NCI-H748 (cell line): ENCODE measurements around the gene TMCO6.
"Not testable (repeated sequence)": the region's sequence is repeated elsewhere in the genome, so short reads cannot be mapped to it uniquely, and the experiment has no call there.

Experiments
- DNase-seq: peaks from one replicate; lab custom pipeline; 2025; ENCODE audit not compliant: unreplicated experiment; lab: John Stamatoyannopoulos, UW

The TMCO6 gene

DNA sequence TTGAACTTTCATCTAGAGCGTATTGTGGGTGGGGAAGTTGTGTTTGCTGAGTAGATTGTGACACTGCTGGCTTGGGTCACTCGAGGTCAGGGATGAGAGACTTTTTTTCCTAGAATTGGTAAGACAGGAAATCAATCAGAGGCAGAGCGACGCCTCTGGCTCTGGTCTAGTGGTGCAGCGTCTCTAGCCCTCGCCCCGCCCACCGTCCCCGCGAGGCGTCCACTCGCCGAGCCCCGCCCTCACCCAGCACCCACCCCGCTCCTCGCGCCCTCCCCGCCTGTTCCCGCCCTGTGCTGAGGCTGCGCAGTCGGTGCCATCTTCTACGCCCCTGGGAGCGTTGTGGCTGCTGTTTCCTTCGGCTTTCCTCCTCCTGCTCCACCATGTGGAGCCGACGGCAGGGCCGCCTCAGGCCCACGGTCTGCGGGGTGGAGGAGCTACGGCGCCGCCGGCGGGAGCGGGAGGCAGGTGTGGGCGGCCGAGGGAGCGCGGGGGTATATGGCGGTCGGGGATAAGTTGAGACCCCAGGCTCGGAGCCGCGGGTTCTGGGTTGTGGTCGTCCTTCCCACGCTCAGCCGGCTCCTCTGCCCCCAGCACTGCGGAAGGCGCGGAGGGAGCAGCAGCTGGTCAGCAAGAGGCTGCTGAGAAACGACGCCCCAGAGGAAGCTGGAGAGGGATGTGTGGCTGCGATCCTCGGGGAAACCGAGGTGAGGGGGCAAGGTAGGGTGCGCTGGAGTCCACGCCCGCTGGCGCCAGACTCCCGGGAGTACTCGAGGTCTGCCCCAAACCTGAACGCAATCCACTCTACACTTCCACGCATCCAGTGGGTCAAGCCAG, at the start of gene TMCO6:
Gene TMCO6, plus strand, starts transcription at position 304 of the 834 bp plus-strand sequence. Its CDS starts 77 bp downstream, at position 381.
- DNase-seq, result peak; percentile 96

DNA sequence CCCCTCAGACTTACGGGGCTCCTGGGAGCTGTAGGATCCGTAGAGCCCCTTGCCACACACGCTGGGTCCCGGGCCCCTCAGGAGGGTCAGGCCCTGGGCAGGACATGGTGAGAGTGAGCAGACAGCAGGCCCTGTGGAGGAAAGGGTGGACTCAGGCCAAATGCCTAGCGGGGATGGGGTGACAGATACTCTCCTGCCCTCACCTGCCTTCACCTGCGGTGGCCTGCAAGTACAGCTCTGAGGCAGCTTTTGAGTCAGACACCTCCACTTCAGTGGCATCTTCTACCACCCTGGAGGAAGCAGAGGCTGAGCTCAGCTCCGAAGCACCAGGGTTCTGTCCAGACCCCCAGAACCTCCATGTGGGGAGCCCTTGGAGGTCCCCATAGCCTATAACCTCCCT, 48.4 kb upstream of the TMCO6 start:
- DNase-seq, result no peak

DNA sequence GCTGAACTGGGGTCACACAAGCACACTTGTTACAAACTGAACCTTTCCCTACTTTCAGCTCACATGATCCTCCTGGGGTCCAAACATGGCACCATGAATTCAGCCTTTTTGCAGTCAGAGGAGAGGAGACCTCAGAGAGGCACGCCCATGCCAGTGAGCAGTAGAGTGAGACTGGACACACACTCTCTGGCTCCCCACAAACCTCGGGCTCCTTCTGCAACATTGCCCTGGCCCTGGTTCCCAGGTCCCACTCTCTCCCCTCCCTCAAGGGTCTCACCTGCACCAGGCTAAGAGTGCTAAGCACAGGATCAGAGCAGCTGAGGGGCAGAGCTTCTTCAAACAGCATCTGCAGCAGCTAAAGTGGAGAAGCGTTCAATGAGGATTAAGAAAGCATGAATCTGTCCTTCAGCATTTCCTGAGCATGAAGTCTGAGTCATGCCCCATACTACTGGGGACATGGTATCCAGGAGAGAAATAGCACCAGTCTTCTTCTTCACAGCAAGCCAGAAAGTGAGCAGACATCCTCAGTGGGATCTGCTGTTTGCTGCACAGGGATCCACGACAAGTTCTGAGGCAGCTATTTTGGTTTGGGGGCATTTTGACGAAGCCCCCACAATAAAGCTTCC, 47.4 kb upstream of the TMCO6 start:
- no peak for DNase-seq

DNA sequence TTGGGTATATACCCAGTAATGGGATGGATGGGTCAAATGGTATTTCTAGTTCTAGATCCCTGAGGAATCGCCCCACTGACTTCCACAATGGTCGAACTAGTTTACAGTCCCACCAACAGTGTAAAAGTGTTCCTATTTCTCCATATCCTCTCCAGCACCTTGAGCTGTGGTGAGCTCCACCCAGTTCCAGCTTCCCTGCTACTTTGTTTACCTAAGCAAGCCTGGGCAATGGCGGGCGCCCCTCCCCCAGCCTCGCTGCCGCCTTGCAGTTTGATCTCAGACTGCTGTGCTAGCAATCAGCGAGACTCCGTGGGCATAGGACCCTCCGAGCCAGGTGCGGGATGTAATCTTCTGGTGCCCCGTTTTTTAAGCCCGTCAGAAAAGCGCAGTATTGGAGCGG, 46.2 kb upstream of the TMCO6 start:
- peak; percentile 32 for DNase-seq

DNA sequence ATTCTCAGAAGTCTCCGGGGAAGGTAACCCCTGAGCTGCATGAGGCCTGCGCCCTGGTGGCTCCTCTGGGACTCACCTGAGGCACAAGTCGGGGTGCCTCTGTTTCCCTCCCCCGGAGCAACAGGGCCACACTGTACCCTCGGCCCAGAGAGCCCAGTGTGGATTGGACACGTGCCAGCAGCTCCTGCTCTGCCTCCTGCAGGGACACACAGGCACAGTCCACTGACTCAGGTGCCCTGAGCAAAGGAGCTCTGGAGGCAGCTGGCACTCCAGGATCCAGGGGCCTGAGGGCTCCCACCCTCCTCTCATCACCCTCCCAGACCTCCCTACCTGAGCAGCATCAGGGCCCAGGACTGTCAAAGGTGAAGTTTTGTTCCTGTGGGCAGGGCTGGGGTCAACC, 45.1 kb upstream of the TMCO6 start:
- no peak for DNase-seq

DNA sequence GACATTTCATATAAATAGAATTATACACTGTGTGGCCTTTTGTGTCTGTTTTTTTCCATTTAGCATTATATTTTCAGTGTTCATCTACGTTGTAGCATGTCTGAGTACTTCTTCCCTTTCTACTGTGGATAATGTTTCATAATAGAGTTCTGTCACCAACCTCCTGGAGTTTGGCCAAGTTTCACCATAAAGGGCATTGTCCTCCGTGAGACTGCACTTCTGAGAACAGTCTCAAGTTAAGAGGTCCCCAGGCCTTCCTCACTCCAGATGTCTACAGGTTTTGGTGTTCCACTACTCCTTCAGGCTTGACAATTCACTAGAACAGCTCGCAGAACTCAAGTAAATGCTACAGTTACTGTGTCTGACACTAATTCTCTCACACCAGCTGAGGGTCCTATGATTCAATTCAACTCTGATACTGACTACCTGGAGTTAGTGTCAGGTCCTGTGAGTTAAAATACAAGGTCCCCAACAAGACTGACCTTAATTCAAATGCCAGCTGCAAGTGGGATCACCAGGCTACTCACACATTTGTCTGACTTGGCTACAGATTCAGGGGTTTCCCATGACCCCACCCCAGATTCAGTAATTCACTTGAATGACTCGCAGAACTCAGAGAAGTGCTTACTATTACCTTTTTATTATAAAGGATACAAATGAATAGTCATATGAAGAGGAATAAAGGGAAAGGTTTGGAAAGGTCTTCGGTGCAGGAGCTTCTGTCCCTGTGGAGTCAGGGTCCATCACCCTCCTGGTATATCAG, 43.5 kb upstream of the TMCO6 start:
- DNase-seq, result no peak

DNA sequence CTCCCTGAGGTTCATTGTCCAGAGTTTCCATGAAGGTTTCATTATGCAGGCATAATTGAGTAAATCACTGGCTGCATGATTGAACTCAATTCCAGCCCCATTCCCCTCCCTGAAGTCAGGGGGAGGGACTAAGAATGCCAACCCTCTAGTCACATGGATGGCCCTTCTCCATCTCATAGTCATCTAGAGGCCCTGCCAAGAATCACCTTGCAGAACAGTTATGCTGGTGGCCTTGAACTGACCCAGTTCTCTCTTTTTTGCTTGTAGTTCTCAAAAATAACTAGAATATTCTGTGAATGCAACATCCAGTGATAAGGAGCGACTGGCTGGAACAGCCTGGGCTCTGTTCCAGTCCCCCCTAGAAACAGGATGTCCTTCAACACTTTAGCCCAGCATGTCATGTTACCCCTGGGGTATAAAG, 42.9 kb upstream of the TMCO6 start:
- no peak for DNase-seq

DNA sequence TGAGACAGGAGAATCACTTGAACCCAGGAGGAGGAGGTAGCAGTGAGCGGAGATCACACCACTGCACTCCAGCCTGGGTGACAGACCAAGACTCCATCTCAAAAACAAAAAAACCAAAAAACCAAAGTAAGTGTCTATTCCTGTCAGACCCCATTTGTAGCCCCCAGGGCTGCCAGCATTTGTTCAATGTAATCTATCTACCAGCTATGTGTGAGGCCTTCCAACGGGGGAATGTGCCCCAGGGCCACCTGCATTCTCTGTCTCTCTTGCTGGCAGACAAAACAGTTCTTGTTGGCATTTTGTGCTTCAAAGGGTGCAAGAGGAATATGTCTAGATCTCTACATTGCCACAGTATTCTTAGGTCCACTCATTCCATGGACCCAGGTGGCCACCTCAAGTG, 40.4 kb upstream of the TMCO6 start:
- no peak for DNase-seq

DNA sequence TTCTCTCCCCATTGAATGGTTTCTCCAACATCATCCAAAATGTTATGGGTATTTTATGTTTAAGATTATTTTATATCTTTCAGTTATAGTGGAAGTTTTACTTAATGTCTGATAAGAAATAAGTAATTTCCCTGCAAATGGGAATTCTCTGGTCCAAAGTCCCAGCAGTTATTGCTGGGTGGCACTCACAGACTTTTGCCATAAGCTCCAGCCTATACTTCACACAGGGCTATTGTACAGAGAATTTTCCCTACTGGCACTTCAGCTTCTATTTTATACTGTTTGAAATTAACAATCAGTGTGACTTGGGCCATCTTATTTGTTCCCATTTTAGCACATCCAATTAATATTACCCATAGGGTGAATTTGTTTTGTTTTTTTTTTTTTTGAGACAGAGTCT, 39.2 kb upstream of the TMCO6 start:
- no peak for DNase-seq

DNA sequence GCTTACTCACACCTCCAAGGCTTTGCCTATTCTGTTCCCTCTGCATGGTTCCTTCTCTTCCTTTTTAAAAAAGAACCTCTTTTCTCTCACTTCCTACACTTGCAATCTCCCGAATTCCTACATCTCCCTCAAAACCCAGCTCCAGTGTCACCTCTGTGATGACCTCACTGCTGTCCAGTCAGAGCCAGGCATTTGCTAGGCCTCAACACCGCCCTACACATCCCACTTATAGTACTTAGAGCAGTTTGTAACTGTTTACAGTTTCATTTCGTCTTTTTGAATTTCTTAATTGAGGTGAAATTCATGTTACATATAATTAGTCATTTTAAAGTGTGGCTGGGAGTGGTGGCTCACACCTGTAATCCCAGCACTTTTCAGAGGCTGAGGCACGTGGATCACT, 37.1 kb upstream of the TMCO6 start:
- DNase-seq, result no peak

DNA sequence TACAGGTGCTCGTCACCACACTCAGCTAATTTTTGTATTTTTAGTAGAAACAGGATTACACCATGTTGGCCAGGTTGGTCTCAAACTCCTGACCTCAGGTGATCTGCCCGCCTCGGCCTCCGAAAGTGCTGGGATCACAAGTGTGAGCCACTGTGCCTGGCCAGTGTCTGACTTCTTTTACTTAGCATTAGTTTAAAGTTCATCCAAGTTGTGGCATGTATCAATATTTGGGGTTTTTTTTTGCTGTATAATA, 35.9 kb upstream of the TMCO6 start:
- not testable (repeated sequence) for DNase-seq

DNA sequence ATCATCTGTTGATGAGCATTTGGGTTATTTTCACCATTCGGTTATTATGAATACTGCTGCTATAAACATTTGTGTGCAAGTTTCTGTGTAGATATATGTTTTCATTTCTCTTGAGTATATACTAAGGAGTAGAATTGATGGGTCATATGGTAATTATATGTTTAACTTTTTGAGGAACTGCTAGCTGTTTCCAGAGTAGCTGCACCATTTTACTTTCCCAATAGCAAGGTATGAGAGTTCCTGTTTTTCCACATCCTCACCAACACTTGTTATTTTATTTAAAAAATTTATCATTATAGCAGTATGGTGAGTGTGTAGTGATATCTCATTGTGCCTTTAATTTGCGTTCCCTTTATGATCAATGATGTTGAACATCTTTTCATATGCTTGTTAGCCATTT, 35.5 kb upstream of the TMCO6 start:
- no peak for DNase-seq

DNA sequence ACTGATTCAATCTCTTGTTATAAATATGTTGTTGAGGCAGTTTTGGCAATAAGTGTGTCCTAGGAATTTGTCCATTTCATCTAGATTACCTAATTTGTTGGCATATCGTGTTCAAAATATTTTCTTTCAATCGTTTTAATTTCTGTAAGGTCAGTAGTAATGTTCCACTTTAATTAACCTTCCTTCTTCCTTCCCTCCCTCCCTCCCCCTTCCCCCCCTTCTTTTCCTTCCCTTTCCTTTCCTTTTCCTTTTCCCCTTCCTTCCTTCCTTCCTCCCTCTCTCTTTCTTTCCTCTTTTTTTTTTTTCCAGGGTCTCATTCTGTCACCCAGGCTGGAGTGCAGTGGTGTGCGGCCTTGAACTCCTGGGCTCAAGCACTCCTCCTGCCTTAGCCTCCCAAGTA, 33.4 kb upstream of the TMCO6 start:
- DNase-seq, result no peak

DNA sequence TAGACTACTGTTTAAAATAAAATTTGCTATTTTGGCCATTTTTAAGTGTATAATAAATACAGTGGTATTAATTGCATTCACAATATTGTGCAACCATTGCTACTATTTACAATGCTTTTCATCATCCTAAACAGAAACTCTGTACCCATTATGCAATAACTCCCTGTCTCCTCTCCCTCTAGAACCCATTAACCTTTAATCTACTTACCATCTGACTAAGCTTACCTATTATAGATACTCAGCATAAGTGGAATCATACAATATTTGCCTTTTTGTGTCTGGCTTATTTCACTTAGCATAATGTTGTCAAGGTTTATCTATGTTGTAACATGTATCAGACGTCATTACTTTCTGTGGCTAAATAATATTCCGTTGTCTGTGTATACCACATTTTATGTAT, 32.2 kb upstream of the TMCO6 start:
- DNase-seq, result no peak

DNA sequence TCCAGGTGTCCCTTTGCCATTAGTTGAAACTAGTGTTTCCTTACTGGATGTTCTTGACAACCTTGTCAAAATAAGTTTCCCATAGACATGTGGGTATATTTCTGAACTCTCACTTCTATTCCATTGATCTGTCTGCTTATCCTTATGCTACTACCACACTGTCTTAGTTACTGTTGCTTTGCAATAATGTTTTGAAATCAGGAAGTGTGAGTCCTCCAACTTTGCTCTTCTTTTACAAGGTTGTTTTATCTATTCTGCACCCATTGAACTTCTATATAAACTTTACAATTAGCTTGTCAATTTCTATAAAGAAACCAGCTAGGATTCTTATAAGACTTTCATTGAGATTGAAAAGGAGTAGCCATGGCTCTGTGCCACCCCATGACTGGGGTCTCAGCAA, 30.5 kb upstream of the TMCO6 start:
- DNase-seq, result no peak

DNA sequence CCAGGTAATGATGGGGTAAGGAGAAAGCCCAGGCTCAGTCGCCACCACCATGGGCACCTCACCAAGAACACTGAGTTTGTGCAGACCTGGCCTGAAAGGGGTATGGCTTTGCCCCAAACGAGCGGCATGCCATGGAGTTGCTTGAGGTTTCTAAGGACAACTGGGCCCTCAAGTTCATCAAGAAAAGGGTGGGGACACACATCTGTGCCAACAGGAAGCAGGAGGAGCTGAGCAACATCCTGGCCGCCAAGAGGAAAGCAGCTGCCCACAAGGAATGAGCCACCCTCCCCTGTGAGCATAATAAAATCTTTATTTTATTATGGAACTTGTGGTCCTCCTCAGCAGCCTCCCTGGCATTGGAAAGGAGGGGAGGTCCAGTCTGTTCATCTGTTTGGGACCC, 30.1 kb upstream of the TMCO6 start:
- no peak for DNase-seq

DNA sequence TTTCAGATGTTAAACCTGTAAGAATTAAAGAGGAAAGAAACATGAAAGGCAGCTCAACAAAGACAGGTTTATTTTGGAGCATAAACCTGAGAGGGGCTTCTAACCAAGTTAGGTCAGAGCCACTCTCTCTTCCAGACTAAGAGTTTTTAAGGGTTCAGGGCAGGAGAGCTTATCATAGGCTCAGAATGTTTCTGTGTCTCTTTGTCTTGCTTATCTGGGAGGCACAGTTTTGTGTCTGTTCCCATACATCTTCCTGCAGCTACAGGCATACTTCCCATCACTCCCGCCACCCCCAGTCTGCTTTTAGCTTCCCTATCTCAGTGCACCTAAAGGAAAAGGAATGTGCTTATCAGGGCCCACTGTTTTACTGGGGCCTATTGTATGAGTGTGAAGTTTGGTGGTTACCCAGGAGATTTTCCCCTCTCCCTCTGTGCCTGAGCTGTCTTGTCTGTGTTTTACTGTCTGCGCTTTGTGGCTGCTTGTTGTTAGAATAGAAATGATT, 28.2 kb upstream of the TMCO6 start:
- DNase-seq, result no peak

DNA sequence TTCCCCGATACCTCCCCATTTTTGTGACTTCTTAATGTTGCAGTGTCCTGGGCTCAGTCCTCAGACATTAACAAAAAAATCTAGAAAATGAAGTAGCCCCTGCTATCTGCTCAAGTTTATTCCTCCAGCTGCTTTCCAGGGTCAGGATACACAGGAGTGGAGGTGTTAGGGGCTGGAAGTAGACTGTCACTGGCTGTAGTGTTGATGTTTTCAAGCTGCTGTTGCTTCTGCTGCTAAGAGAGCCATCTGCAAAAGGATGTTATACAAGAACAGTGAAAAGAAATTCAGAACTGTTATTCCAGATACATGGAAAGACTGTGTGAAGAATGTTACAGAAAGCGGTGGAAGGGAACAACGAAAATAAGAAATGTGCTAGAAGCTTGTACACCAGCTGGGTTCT, 16.9 kb upstream of the TMCO6 start:
- DNase-seq, result no peak

DNA sequence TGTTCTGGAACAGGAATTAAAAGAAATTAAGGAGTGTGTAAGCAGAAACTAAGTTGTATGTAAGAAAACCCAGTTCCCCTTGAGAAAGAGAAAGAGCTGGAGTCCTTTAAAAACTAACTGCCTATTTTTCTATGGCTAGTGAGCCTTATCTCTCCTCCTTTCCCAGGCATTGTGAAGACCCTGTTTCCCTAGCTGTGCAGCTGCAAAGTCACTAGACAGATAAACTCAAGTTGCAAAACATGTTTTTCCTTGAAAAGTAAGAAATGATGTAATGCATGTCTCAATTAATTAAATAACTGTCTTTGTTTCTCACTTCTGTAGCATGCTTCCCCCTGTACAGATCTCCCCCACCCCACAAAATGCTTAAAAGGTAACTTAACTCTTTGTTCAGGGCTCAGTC, 16.2 kb upstream of the TMCO6 start:
- not testable (repeated sequence) for DNase-seq

DNA sequence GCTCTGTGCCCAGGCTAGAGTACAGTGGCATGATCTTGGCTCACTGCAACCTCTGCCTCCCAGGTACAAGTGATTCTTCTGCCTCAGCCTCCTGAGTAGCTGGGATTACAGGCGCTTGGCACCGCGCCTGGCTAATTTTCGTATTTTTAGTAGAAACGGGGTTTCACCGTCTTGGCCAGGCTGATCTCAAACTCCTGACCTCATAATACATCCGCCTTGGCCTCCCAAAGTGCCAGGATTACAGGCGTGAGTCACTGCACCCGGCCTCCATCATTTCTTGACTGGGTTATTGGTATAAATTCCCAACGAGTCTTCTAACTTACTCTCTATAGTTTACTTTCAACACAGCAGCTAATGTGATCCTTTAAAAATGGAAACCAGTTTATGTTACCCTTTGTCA, 14.4 kb upstream of the TMCO6 start:
- DNase-seq, result not testable (repeated sequence)

DNA sequence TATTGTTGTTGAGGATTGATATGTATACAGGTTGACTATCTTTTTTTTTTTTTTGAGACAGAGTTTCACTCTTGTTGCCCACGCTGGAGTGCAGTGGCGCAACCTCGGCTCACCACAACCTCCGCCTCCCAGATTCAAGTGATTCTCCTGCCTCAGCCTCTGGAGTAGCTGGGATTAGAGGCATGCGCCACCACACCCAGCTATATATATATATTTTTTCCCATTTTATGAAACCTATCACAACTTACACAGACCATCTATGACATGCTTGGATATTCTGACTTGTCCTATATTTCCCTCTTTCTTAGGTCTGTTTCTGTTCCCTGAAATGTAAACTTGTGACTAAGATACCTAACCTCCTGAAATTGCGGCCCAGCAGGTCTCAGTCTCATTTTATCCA, 11.3 kb upstream of the TMCO6 start:
- DNase-seq, result no peak

DNA sequence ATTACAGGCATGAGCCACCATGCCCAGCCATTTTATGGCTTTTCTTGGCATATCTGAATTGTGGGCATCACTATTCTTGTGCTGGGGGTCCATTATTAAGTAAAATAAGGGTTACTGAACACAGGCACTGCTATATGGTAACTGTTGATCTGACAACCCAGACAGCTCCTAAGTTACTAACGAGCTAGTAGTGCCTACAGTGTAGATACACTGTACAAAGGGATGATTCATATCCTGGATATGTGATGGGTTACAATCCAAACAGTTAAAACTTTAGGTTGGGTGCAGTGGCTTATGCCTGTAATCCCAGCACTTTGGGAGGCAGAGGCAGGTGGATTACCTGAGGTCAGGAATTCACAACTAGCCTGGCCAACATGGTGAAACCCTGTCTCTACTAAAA, 10.5 kb upstream of the TMCO6 start:
- DNase-seq, result no peak
